GM12892 (cell line): ENCODE measurements around the gene ATP2B2.

Experiments used
- DNase-seq: peaks from one replicate; pipeline ENCODE4 v3.0.0; 2011; ENCODE audit not compliant: insufficient read length
- FAIRE-seq: peaks from 2 replicates; lab custom pipeline; 2011; peaks lifted over from hg19 to GRCh38; lab: Jason Lieb, UNC
- POLR2A ChIP-seq: IDR thresholded peaks from 2 replicates; pipeline ENCODE4 v1.6.1; 2011; ENCODE audit warnings: low read depth, low read length, control low read depth
- POLR2AphosphoS5 ChIP-seq: IDR thresholded peaks from 2 replicates; pipeline ENCODE4 v1.6.1; 2011; ENCODE audit warnings: low read depth, low read length, control low read depth
- TAF1 ChIP-seq: IDR thresholded peaks from 2 replicates; pipeline ENCODE4 v1.6.1; 2011; ENCODE audit warnings: low read depth, mild to moderate bottlenecking, control low read depth, low read length, borderline replicate concordance

ATP2B2 gene

GRCh38 chr3:10516544-10517452 is 11.4 kb upstream of the ATP2B2 start:
- DNase-seq (no peak), FAIRE-seq (no peak)
- TF ChIP-seq POLR2AphosphoS5: no peak
- no peak for TF ChIP-seq POLR2A
- TF ChIP-seq TAF1: no peak

- FAIRE-seq: no peak
- DNase-seq: no peak
Observed at GRCh38 chr3:10515884-10516495, 10.6 kb upstream of the ATP2B2 start.

GRCh38 chr3:10515396-10515795 is 10.0 kb upstream of the ATP2B2 start:
- FAIRE-seq (no peak), DNase-seq (no peak)
- TF ChIP-seq TAF1 (no peak), POLR2AphosphoS5 (no peak), POLR2A (no peak)

More at GRCh38 chr3:10515884-10516495, 10.6 kb upstream of the ATP2B2 start:
- TF ChIP-seq TAF1 (no peak), POLR2AphosphoS5 (no peak), POLR2A (no peak)

GRCh38 chr3:10514407-10515069 is 9.2 kb upstream of the ATP2B2 start:
- no peak for FAIRE-seq
- TF ChIP-seq POLR2AphosphoS5 (no peak), TAF1 (no peak), POLR2A (no peak)
- DNase-seq: no peak

- DNase-seq (no peak), FAIRE-seq (no peak)
- TF ChIP-seq POLR2A: no peak
- no peak for TF ChIP-seq POLR2AphosphoS5
- no peak for TF ChIP-seq TAF1
Observed at GRCh38 chr3:10513306-10513705, 7.9 kb upstream of the ATP2B2 start.

- TF ChIP-seq POLR2AphosphoS5 (no peak), POLR2A (no peak), TAF1 (no peak)
- FAIRE-seq (no peak), DNase-seq (no peak)
Observed at GRCh38 chr3:10512687-10513086, 7.3 kb upstream of the ATP2B2 start.

- TF ChIP-seq POLR2A (no peak), TAF1 (no peak)
- FAIRE-seq: no peak
- no peak for DNase-seq
Observed at GRCh38 chr3:10511809-10512494, 6.6 kb upstream of the ATP2B2 start.

- no peak for FAIRE-seq
- TF ChIP-seq POLR2A: no peak
- TF ChIP-seq TAF1: no peak
- TF ChIP-seq POLR2AphosphoS5: no peak
Observed at GRCh38 chr3:10510743-10511432, 5.5 kb upstream of the ATP2B2 start.

GRCh38 chr3:10510086-10510742 is 4.8 kb upstream of the ATP2B2 start:
- FAIRE-seq (no peak), DNase-seq (no peak)
- no peak for TF ChIP-seq POLR2AphosphoS5
- no peak for TF ChIP-seq TAF1
- TF ChIP-seq POLR2A: no peak

More at GRCh38 chr3:10510743-10511432, 5.5 kb upstream of the ATP2B2 start:
- no peak for DNase-seq

- FAIRE-seq: no peak
- no peak for DNase-seq
- no peak for TF ChIP-seq POLR2A
- TF ChIP-seq TAF1: no peak
- no peak for TF ChIP-seq POLR2AphosphoS5
Observed at GRCh38 chr3:10509325-10509724, 3.9 kb upstream of the ATP2B2 start.
